HG03175 (cell line): ENCODE results near the gene UNK.
A peak's percentile ranks its signal among the peaks of the same experiment; 100 is the strongest.
"Not testable (repeated sequence)": the region's sequence is repeated elsewhere in the genome, so short reads cannot be mapped to it uniquely, and the experiment has no call there.

ENCODE experiments used
- ATAC-seq: cut with Tn5 transposase; IDR thresholded peaks from one replicate; pipeline ENCODE4 v1.9.1; 2021; ENCODE audit warnings: mild to moderate bottlenecking, moderate library complexity; ENCODE audit not compliant: unreplicated experiment

Gene UNK

DNA sequence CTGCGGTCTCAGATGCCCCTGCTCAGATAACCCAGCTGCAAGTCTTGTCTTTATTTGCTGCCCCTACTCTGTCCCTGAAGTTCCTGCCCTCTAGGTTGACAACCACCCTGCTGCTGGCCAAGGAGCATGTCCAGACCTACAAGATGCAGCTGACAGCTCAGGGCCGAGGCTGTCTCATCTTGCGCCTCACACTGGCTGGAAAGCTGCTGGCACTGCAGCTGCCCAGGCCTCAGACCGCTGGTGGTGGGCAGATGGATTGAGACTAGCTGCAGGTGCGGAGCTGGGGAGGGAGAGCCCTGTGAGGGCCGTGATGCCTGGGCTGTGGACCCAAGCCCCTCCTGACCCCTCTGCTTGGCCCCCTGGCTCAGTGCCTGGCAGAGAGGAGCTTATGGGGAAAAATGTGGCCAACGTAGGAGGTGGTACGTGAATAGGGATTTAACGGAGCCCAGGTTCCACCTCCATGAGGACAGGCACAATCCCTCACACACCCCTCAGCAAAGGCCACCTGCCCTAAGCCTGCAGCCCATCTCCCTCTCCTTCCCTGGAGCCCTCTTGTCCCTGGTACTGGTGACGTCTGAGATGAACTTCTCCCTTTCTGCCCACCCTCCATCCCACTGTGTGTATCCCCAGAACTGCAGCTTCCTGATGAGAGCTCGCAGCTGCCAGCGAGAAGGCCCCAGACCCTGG is 11.3 kb upstream of the UNK start:
- no peak for ATAC-seq

- no peak for ATAC-seq
Observed at GRCh38 chr17:75773808-75774470, 10.7 kb upstream of the UNK start.

- ATAC-seq, result no peak
Observed at GRCh38 chr17:75774471-75774990, 10.1 kb upstream of the UNK start.

DNA sequence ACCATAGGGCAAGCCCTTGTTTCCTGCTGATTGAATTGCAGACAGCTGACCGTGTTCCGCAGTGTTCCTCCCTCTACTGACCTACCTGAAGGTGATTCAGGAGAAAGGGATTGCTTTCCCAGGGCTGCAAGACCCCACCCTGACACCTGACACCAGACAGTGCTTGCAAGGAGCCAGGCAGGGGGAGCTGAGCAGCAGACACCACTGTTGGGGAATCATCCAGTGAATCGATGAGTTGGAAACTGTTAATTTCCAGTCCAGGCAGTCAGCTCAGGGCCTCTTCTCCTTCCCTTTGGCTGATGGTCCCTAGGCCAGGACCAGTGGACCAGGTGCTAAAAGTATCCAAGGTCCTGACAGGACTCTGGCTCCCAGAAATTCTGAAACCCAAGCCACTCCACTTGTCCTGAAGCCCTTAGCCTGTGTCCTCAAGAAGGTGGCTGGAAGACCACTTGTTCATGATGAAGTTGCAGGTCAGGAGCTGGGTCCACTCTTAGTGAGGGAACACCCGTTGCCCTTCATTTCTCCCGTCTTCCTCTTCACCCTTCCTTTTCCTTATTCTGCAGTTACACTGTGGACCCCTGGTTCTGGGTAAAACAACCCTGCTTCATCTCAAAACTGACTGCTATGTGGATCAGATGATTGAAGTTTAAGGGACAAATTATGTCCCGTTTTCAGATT is 9.5 kb upstream of the UNK start:
- no peak for ATAC-seq

GRCh38 chr17:75776386-75777295 is 8.0 kb upstream of the UNK start:
- ATAC-seq, result no peak

DNA sequence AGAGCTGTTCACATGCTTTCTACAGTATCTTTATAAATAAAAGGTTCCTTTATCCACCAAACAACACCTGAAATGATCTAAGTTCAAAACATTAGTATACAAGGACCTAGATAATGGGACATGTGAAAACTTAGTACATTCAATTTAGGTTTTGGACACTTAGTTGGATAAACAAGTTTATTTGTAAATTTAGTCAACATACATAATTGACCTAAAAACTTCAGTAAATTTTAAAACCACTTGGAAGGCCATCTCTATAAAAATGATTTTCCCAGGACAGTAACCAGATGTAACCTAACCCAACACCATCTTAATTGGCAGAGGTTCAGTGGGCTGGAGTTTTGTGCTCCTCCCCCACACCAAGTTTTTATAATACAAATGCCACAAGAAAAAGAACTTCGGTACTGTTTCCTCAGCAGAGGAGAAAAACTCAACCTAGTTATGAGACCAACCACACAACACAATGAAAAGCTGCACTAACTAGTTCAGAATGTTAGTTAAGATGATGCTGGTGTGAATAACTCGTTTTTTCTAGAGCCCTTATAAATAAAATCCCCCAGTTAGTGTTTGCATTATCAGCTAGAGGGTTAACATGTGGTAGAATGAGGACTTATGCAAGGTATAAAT is 7.2 kb upstream of the UNK start:
- no peak for ATAC-seq

DNA sequence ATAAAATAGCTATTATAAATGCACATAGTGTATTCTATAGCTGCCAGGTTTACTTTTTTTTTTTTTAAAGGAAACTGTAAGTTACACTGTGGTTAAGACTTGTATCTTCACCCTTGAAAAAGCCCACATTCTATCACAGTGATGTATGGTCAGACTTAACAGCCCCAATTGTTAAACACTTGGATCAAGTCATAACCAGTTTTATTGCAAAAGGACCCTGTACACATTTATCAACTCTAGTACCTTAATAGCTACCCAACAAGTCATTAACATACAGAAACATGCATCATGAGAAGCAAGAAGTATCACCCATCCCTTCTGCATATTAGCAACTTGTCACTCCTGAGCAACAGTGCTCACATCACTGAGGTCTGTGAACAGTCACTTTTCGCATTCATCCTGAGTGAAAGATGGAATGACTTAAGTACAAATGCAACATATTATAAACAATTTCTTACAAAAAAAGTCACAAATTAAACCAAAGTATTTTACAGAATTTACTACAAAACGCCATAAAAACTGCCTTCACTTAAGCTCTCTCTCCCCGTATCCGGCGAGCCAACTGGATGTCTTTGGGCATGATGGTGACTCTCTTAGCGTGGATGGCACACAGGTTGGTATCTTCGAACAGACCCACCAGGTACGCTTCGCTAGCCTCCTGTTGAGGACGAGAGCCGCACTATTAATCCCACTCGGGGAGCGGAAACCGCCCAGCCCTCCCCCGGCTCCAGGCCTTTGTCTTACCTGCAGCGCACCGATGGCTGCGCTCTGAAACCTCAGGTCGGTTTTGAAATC is 6.3 kb upstream of the UNK start:
- ATAC-seq, result not testable (repeated sequence)

DNA sequence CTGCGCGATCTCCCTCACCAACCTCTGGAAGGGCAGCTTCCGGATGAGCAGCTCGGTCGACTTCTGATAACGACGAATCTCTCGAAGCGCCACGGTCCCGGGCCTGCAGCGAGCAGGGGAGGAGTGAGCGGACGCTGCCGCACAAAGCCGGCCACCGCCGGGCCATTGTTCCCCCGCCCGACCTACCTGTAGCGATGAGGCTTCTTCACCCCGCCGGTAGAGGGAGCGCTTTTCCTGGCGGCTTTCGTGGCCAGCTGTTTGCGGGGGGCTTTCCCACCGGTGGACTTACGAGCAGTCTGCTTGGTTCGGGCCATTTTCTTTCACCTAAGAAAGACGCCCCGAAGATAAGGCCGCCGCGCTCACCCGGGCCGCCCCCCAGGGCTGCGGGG is 5.8 kb upstream of the UNK start:
- peak; percentile 3 for ATAC-seq

DNA sequence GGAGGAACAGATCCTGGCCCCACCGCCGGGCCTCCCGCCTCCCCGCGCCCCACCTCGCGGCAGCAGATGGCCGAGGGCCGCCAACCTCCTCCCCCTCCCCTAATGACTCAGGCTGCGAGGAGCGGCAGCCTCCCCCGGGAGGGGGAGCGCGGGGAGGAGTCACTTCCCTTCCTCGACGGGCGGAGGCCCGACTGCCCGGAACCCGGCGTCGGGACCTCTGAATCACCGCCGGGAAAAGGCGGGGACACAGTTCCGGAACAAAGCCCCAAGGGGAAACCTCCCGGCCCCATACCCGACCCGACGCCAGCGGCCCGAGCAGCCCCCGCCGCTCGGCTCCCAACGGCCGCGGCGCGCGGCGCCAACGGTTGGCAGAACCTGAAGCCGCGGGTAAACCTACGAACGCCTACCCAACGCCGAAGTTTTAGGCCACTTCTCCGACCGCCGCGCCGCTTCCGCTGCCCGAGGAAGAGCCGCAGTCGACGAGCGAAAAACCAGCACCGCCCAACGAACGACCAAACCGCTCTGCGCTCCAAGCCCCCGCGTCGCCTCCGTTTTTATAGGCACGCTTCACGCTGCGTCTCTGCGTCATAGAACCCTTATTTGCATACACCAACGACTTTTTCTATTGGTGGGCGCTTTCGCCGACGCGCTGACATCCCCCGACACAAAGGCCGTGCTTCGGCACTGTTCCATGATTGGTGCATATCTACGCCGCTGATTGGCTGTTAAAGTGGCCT is 5.2 kb upstream of the UNK start:
- ATAC-seq, result peak; percentile 73

DNA sequence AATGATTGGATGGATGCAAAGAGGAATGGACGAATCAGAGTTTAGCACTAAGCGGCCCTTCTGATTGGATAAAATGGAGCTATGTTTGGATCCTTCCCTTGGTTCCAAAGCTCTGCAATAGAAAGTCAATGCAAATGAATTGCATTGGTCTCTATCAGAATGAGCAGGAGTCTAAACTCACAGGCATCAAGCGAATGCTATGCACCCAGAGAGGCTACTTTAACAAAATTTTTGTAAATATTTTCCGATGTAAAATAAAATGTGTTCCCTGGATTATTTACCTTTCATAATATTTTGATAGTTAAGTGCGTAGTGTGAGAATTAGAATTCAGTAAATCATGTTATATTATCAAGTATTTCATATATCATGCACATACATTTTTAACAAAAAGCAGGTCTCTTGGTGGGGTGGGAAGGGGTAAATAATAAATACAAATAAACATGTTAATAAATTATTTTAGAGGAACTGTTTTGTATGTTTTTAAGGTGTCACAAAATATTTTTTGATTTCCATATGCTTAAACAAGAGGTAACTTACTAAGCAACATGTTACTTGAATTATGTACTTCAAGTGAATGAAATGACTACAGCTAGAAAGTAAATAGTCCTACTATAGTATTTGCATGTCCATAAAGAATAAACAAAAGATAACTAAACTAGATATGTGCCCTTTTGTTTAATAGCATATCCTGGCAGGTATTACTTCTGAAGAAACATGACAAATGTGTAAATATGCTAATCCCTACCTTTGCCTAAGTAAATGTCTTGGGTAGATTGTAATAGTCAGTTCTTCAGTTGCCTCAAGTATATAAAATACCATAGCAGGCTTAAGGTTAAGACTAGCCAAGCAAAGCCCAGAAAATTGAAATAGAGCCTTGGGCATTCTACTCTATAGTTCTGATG is 4.4 kb upstream of the UNK start:
- ATAC-seq, result no peak

DNA sequence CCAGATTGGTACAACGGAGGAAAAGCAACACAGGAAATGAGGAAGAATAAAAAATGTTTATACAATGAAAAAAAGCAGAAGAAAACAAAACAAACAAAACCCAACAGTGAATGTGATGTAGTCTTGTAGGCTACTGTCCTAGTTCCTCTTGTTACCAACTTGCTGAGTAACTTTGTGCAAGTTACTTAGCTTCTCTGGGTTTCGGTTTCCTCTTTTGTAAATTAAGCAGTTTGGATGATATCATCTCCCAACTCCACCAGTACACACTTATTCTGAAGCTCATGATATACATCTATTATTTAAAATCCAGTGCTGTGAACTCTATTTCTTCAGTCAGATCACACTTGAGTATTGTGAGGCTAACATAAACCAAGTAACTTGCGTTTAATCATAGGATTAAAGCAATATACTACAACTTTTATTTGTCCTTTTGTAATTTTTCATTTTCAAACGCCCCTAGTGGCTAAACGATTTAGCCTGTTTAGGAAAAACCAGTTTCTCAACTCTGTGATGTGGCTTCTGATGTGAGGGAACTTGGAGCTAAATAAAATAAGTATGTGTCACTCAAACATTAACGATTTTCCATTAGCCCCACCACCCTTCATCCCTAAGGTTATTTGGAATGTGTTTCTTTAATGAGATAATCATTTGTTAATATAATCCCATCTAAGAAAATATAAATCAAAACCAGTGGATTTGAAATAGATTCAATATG is 1.4 kb upstream of the UNK start:
- no peak for ATAC-seq

DNA sequence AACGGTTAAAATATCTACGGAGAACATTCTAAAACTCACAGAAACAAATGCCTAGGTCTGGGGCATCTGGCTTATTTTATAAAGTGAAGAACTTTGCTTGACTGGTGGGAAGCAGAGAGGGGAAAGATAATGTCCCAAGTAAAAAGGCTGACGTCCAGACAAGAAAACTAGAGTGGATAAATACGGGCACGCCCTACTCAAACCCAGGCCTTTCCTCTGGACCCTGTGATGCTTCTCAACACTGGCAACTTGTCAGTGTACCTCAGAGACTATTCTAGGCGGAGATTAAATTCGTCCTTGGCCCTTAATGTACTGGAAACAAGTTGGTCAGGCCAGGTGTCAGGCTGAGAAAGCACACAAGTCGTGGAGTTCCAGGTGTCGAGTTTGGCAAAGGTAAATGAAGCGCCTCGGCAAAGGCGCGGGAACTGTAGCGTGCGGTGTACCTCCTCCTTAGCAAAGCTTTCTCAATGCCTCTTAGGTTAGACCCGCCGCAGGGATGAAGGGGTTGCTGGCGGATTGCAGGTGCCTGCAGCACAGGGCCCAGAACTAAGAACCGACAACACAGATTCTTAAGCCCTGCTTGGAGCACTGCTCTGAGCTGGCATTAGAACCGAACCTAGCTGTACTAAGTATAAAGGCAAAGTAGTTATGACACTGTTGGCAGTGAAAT is 668 bp upstream of the UNK start:
- ATAC-seq, result no peak

GRCh38 chr17:75785016-75785890 is 647 bp downstream of the UNK start:
- peak; percentile 61 for ATAC-seq

DNA sequence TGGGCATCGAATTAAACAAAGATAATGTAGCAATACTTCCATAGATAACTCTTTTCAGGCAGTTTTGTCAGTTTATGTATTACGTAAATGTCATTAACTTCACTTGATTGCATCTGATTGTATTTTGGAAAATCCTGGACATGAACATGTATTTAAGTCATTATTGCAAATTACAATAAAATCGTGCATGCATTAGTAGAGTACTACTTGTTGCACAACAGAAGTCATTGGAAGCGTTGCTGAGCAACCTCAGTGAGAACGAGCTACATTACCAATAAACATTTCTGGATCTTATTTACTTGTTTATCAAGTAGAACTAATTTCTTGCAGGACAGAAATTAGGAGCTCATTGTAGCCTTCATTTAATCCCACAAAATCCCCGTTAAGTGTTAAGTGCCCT is 6.6 kb downstream of the UNK start:
- ATAC-seq, result no peak

GRCh38 chr17:75793460-75793859 is 8.9 kb downstream of the UNK start:
- no peak for ATAC-seq
